ENCODE measurements around the gene IPO11.

IPO11 gene

GRCh38 chr5:62431735-62432620 lies 19.4 kb downstream of the IPO11 start:
- in situ Hi-C loops (cut with HindIII; ENCODE audit: low pct_ligation_motif_present, low pct_unique_long_range_greater_than_20kb, low sequenced_read_pairs) = no loop called here

DNA sequence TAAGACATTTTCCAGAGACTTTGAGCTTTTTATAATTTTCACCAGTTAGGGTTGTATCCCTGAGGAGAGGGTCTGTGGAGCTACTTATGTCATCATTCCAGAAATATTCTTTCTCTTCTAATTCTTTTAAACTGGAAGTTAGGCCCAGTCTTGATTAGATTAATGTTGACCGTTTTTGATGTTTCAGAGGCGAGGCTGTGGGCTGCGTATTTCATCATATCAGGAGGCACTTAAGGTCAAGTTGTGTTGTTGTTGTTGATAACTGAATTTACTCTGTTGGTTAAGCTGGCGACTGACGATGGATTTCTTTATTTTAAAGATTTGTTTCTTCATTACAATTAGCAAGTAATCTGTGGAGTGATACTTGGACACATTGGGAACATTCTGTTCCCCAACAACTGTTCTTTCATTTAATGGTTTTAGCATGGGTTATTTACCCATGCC lies 20.1 kb downstream of the IPO11 start:
- in situ Hi-C loops (cut with HindIII; ENCODE audit: low pct_ligation_motif_present, low pct_unique_long_range_greater_than_20kb, low sequenced_read_pairs) = no loop called here
- DNase-seq = no peak

More at GRCh38 chr5:62431735-62432620, 19.4 kb downstream of the IPO11 start:
- DNase-seq = no peak

- in situ Hi-C loops (cut with HindIII; ENCODE audit: low pct_ligation_motif_present, low pct_unique_long_range_greater_than_20kb, low sequenced_read_pairs) = no loop called here
- no peak for DNase-seq
Observed at GRCh38 chr5:62448528-62448927, 36.0 kb downstream of the IPO11 start.

- DNase-seq = no peak
- in situ Hi-C loops (cut with HindIII; ENCODE audit: low pct_ligation_motif_present, low pct_unique_long_range_greater_than_20kb, low sequenced_read_pairs) = no loop called here
Observed at GRCh38 chr5:62450259-62450658, 37.7 kb downstream of the IPO11 start.

- DNase-seq = no peak
- in situ Hi-C loops (cut with HindIII; ENCODE audit: low pct_ligation_motif_present, low pct_unique_long_range_greater_than_20kb, low sequenced_read_pairs) = no loop called here
Observed at GRCh38 chr5:62457071-62457470, 44.5 kb downstream of the IPO11 start.

DNA sequence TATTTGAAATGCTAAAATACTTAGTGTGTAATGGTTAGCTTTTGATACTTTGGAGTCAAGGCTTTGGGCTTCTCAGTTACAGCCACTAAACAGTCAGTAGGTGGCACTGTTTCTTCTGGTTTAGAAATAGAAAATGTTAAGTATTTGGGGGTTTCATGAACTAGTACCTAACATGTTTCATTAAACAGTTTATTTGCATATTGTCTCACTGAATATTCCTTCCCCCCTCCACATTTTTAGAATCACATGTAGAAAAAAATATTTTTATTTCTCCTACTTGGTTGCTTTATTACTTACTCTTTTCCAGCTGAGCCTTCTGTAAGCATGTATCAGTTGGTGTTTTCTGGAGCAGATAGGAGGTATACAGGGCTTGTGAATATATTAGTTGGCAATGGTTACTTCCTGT lies 48.0 kb downstream of the IPO11 start:
- in situ Hi-C loops (cut with HindIII; ENCODE audit: low pct_ligation_motif_present, low pct_unique_long_range_greater_than_20kb, low sequenced_read_pairs) = no loop called here
- DNase-seq = peak; percentile 53

DNA sequence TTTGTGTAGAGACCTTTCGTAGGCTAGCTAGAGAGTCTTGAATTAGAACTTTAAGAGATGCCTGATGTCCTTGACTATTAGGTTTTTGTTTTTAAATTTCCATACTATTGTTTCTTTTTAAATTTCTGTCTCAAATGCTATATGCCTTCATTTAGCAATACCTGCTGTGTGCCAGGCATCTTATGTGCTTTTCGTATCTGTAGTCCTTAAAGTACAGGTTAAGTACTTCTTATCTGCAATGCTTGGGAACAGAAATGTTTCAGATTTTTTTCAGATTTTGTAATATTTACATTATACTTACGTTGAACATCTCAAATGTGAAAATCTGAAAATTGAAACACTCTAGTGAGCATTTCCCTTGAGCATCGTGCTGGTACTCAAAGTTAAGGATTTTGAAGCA lies 49.0 kb downstream of the IPO11 start:
- DNase-seq = no peak
- in situ Hi-C loops (cut with HindIII; ENCODE audit: low pct_ligation_motif_present, low pct_unique_long_range_greater_than_20kb, low sequenced_read_pairs) = no loop called here

- in situ Hi-C loops (cut with HindIII; ENCODE audit: low pct_ligation_motif_present, low pct_unique_long_range_greater_than_20kb, low sequenced_read_pairs) = no loop called here
- DNase-seq = no peak
Observed at GRCh38 chr5:62465985-62466925, 53.7 kb downstream of the IPO11 start.

- peak; percentile 15 for DNase-seq
- in situ Hi-C loops (cut with HindIII; ENCODE audit: low pct_ligation_motif_present, low pct_unique_long_range_greater_than_20kb, low sequenced_read_pairs) = no loop called here
Observed at GRCh38 chr5:62473209-62473608, 60.6 kb downstream of the IPO11 start.

- DNase-seq = peak; percentile 73
- in situ Hi-C loops (cut with HindIII; ENCODE audit: low pct_ligation_motif_present, low pct_unique_long_range_greater_than_20kb, low sequenced_read_pairs) = no loop called here
Observed at GRCh38 chr5:62475072-62475471, 62.5 kb downstream of the IPO11 start.

DNA sequence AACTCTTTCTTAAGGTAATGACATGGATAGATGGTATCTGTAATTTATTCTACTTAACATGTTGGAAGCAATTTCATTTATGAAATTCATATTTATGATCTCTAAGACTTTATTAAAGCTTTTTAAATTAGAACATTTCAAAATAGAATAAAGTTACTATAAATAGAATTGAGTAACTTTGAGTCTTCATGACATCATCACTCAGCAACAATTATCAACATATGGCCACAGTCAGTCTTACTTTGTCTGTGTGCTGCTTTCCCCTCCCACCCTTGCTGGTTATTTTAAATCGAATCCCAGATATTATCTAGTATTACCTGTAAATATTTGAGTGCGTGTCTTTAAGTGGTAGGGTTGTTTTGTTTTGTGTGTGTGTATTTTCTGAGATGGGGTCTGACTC lies 65.2 kb downstream of the IPO11 start:
- in situ Hi-C loops (cut with HindIII; ENCODE audit: low pct_ligation_motif_present, low pct_unique_long_range_greater_than_20kb, low sequenced_read_pairs) = no loop called here
- DNase-seq = no peak

GRCh38 chr5:62483556-62483955 lies 71.0 kb downstream of the IPO11 start:
- DNase-seq = no peak
- in situ Hi-C loops (cut with HindIII; ENCODE audit: low pct_ligation_motif_present, low pct_unique_long_range_greater_than_20kb, low sequenced_read_pairs) = no loop called here

GRCh38 chr5:62486672-62487071 lies 74.1 kb downstream of the IPO11 start:
- DNase-seq = no peak
- in situ Hi-C loops (cut with HindIII; ENCODE audit: low pct_ligation_motif_present, low pct_unique_long_range_greater_than_20kb, low sequenced_read_pairs) = no loop called here

DNA sequence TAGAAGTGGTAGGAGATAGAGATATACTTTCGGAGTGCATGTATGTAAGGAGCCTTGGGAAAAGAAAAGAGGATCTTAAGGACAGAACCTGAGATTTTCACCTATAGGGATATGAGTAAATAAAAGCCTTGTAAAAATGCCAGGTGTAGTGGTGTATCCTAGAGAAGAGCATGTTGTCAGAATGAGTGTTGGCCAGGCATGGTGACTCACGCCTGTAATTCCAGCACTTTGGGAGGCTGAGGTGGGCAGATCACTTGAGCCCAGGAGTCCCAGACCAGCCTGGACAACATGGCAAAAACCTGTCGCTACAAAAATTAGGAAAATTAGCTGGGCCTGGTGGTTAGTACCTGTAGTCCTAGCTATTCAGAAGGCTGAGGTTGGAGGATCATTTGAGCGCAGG lies 76.0 kb downstream of the IPO11 start:
- DNase-seq = no peak
- in situ Hi-C loops (cut with HindIII; ENCODE audit: low pct_ligation_motif_present, low pct_unique_long_range_greater_than_20kb, low sequenced_read_pairs) = no loop called here

- no peak for DNase-seq
- in situ Hi-C loops (cut with HindIII; ENCODE audit: low pct_ligation_motif_present, low pct_unique_long_range_greater_than_20kb, low sequenced_read_pairs) = no loop called here
Observed at GRCh38 chr5:62489471-62489870, 76.9 kb downstream of the IPO11 start.

DNA sequence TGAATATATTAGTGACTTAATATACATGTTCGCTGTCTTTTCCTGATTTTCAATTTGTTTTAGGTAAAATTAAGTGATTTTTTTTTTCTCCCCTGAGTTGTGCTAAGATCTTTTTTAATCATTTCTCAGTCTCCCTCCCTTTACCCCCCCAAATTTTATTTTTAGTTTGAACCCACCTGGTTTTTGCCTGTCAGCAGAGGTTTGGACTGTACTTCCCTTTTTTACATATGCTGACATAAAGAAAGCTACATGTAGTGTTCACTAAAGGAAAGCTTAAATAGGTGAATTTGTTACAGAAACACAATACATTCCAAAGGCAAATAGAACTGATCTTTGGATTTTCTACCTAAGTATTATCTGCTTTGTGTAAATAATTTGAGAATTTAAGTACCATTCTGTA lies 82.2 kb downstream of the IPO11 start:
- in situ Hi-C loops (cut with HindIII; ENCODE audit: low pct_ligation_motif_present, low pct_unique_long_range_greater_than_20kb, low sequenced_read_pairs) = no loop called here

GRCh38 chr5:62496876-62497275 lies 84.3 kb downstream of the IPO11 start:
- DNase-seq = no peak
- in situ Hi-C loops (cut with HindIII; ENCODE audit: low pct_ligation_motif_present, low pct_unique_long_range_greater_than_20kb, low sequenced_read_pairs) = no loop called here

More for the DNA sequence above, 82.2 kb downstream of the IPO11 start:
- no peak for DNase-seq

DNA sequence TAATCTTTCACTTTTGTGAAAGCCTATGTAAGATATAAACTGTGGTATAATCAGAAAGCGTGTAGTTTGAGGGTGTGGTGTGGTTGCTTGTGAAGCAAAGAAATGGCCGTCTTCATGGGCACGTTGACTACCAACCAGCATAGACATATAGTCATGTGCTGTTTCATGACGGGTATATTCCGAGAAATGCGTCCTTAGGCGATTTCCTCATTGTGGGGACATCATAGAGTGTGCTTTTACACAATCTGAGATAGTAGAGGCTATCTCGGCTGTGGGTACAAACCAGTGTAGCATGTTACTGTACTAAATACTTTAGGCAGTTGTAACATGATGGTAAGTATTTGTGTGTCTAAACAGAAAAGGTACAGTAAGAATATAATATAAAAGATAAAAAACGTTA lies 86.4 kb downstream of the IPO11 start:
- no peak for DNase-seq
- in situ Hi-C loops (cut with HindIII; ENCODE audit: low pct_ligation_motif_present, low pct_unique_long_range_greater_than_20kb, low sequenced_read_pairs) = no loop called here

- in situ Hi-C loops (cut with HindIII; ENCODE audit: low pct_ligation_motif_present, low pct_unique_long_range_greater_than_20kb, low sequenced_read_pairs) = no loop called here
- DNase-seq = no peak
Observed at GRCh38 chr5:62499756-62500155, 87.2 kb downstream of the IPO11 start.

All from ACHN (cell line).